GM12891 (cell line): Measurements from ENCODE around the gene ERCC6L2.

Source experiments
- DNase-seq: peaks from one replicate; pipeline ENCODE4 v3.0.0; 2011; ENCODE audit warnings: low spot score; ENCODE audit not compliant: insufficient read length
- FAIRE-seq: peaks from 2 replicates; lab custom pipeline; 2011; peaks lifted over from hg19 to GRCh38; lab: Jason Lieb, UNC
- PAX5 ChIP-seq: IDR thresholded peaks from 2 replicates; pipeline ENCODE4 v1.6.1; 2011; ENCODE audit warnings: low read length, moderate library complexity, mild to moderate bottlenecking; ENCODE audit not compliant: insufficient read depth, severe bottlenecking
- POLR2A ChIP-seq: IDR thresholded peaks from 2 replicates; pipeline ENCODE4 v1.6.1; 2011; ENCODE audit warnings: low read depth, low read length, control low read depth
- POLR2AphosphoS5 ChIP-seq: IDR thresholded peaks from 2 replicates; pipeline ENCODE4 v1.6.1; 2011; ENCODE audit warnings: low read depth, low read length, control low read depth
- POU2F2 ChIP-seq: IDR thresholded peaks from 2 replicates; pipeline ENCODE4 v1.6.1; 2011; ENCODE audit warnings: low read depth, mild to moderate bottlenecking, control low read depth, low read length, moderate library complexity
- SPI1 ChIP-seq: IDR thresholded peaks from 2 replicates; pipeline ENCODE4 v1.6.1; 2011; ENCODE audit warnings: low read depth, low read length, control low read depth
- TAF1 ChIP-seq: IDR thresholded peaks from 2 replicates; pipeline ENCODE4 v1.6.1; 2011; ENCODE audit warnings: low read depth, low read length, control low read depth

The ERCC6L2 gene

GRCh38 chr9:95962936-95963335 lies 87.4 kb downstream of the ERCC6L2 start:
- no peak for TF ChIP-seq TAF1
- TF ChIP-seq POU2F2 = no peak
- no peak for TF ChIP-seq PAX5
- no peak for TF ChIP-seq POLR2A
- no peak for TF ChIP-seq SPI1
- no peak for TF ChIP-seq POLR2AphosphoS5
- DNase-seq (no peak), FAIRE-seq (no peak)

- TF ChIP-seq PAX5 = no peak
- no peak for TF ChIP-seq POLR2AphosphoS5
- TF ChIP-seq POU2F2 = no peak
- TF ChIP-seq SPI1 = no peak
- TF ChIP-seq TAF1 = no peak
- TF ChIP-seq POLR2A = no peak
- FAIRE-seq (no peak), DNase-seq (no peak)
Measured at GRCh38 chr9:95963659-95964058, 88.2 kb downstream of the ERCC6L2 start.

GRCh38 chr9:95966306-95966705 lies 90.8 kb downstream of the ERCC6L2 start:
- no peak for FAIRE-seq

GRCh38 chr9:95970317-95970716 lies 94.8 kb downstream of the ERCC6L2 start:
- FAIRE-seq (no peak), DNase-seq (no peak)
- TF ChIP-seq PAX5 = no peak
- TF ChIP-seq TAF1 = no peak
- TF ChIP-seq SPI1 = no peak

More at GRCh38 chr9:95966306-95966705, 90.8 kb downstream of the ERCC6L2 start:
- DNase-seq = no peak
- TF ChIP-seq POU2F2 (no peak), SPI1 (no peak), PAX5 (no peak), POLR2AphosphoS5 (no peak), POLR2A (no peak), TAF1 (no peak)

GRCh38 chr9:95971815-95972214 lies 96.3 kb downstream of the ERCC6L2 start:
- TF ChIP-seq TAF1 (no peak), POU2F2 (no peak), PAX5 (no peak)
- DNase-seq (no peak), FAIRE-seq (no peak)

- FAIRE-seq = no peak
- TF ChIP-seq POU2F2 (no peak), TAF1 (no peak), PAX5 (no peak), POLR2AphosphoS5 (no peak), POLR2A (no peak), SPI1 (no peak)
Measured at GRCh38 chr9:95974389-95974788, 98.9 kb downstream of the ERCC6L2 start.

GRCh38 chr9:95977371-95977770 lies 101.9 kb downstream of the ERCC6L2 start:
- no peak for FAIRE-seq
- no peak for DNase-seq
- TF ChIP-seq POLR2A = no peak
- TF ChIP-seq SPI1 = no peak
- TF ChIP-seq TAF1 = no peak
- no peak for TF ChIP-seq PAX5
- no peak for TF ChIP-seq POU2F2
- TF ChIP-seq POLR2AphosphoS5 = no peak

More at GRCh38 chr9:95974389-95974788, 98.9 kb downstream of the ERCC6L2 start:
- no peak for DNase-seq

- FAIRE-seq (no peak), DNase-seq (no peak)
- TF ChIP-seq TAF1 (no peak), SPI1 (no peak), POU2F2 (no peak), POLR2AphosphoS5 (no peak), POLR2A (no peak), PAX5 (no peak)
Measured at GRCh38 chr9:95978106-95978505, 102.6 kb downstream of the ERCC6L2 start.

- TF ChIP-seq SPI1 = no peak
- no peak for TF ChIP-seq POLR2A
- no peak for TF ChIP-seq PAX5
- no peak for FAIRE-seq
- no peak for DNase-seq
Measured at GRCh38 chr9:95979446-95979845, 104.0 kb downstream of the ERCC6L2 start.

- FAIRE-seq (no peak), DNase-seq (no peak)
- TF ChIP-seq SPI1 (no peak), TAF1 (no peak), POLR2A (no peak), POLR2AphosphoS5 (no peak), POU2F2 (no peak), PAX5 (no peak)
Measured at GRCh38 chr9:95980262-95981125, 105.0 kb downstream of the ERCC6L2 start.
